MM.1S (cell line): ENCODE data around the gene HTR7.

Experiments used
- DNase-seq: peaks from one replicate; pipeline ENCODE4 v3.0.0-alpha.2; 2015
- H2AFZ ChIP-seq: fragments of 300-600 bp; sonication (generic); 2 replicates; pipeline ENCODE4 v1.6.0; 2016; ENCODE audit warnings: antibody characterized with exemption, low read length
- H3F3A ChIP-seq: fragments of 300-600 bp; sonication (generic); 2 replicates; pipeline ENCODE4 v1.6.1; 2016; ENCODE audit warnings: mild to moderate bottlenecking, antibody characterized with exemption, low read length, moderate library complexity, mixed read lengths; ENCODE audit not compliant: insufficient read depth
- H3K27ac ChIP-seq: fragments of 300-600 bp; sonication (generic); 2 replicates; pipeline ENCODE4 v1.5.1; 2016; ENCODE audit warnings: mild to moderate bottlenecking, low read length
- H3K27me3 ChIP-seq: fragments of 300-600 bp; sonication (generic); replicated peaks from 2 replicates; pipeline ENCODE4 v1.6.0; 2016; ENCODE audit warnings: low read length; ENCODE audit not compliant: insufficient read depth
- H3K36me3 ChIP-seq: fragments of 300-600 bp; sonication (generic); replicated peaks from 2 replicates; pipeline ENCODE4 v1.6.1; 2016; ENCODE audit warnings: mild to moderate bottlenecking, low read length, mixed read lengths; ENCODE audit not compliant: insufficient read depth
- H3K4me1 ChIP-seq: fragments of 300-600 bp; sonication (generic); 2 replicates; pipeline ENCODE4 v1.6.1; 2016; ENCODE audit warnings: low read length, mixed read lengths
- H3K4me2 ChIP-seq: fragments of 300-600 bp; sonication (generic); 2 replicates; pipeline ENCODE4 v1.6.0; 2016; ENCODE audit warnings: low read depth, low read length
- H3K4me3 ChIP-seq: fragments of 300-600 bp; sonication (generic); 2 replicates; pipeline ENCODE4 v1.5.1; 2016; ENCODE audit warnings: low read length, mixed read lengths
- H3K79me2 ChIP-seq: fragments of 300-600 bp; sonication (generic); 2 replicates; pipeline ENCODE4 v1.6.1; 2016; ENCODE audit warnings: mixed run types, low read length, mixed read lengths
- H3K9ac ChIP-seq: fragments of 300-600 bp; sonication (generic); 2 replicates; pipeline ENCODE4 v1.6.1; 2016; ENCODE audit warnings: low read length, mixed read lengths
- H3K9me2 ChIP-seq: fragments of 300-600 bp; sonication (generic); replicated peaks from 2 replicates; pipeline ENCODE4 v1.6.1; 2016; ENCODE audit warnings: mild to moderate bottlenecking, low read length, mixed read lengths; ENCODE audit not compliant: insufficient read depth
- H3K9me3 ChIP-seq: fragments of 300-600 bp; sonication (generic); replicated peaks from 2 replicates; pipeline ENCODE4 v1.6.1; 2016; ENCODE audit warnings: mild to moderate bottlenecking, low read length, mixed read lengths; ENCODE audit not compliant: insufficient read depth
- H4K20me1 ChIP-seq: fragments of 300-600 bp; sonication (generic); 2 replicates; pipeline ENCODE4 v1.6.1; 2016; ENCODE audit warnings: mild to moderate bottlenecking, low read length, moderate library complexity, mixed read lengths; ENCODE audit not compliant: insufficient read depth
- EZH2 ChIP-seq: fragments of 300-600 bp; sonication (generic); optimal IDR thresholded peaks from 2 replicates; pipeline ENCODE3; 2017; ENCODE audit warnings: low read depth, mild to moderate bottlenecking, antibody characterized with exemption, low read length, mixed read lengths
- EZH2phosphoT487 ChIP-seq: fragments of 300-600 bp; sonication (generic); IDR thresholded peaks from 2 replicates; pipeline ENCODE4 v1.6.1; 2018; ENCODE audit warnings: antibody characterized with exemption, low read length
- TF ChIP-seq, protein P1 (sequence below): fragments of 300-600 bp; sonication (generic); IDR thresholded peaks from 2 replicates; pipeline ENCODE4 v1.5.1; 2016; ENCODE audit warnings: antibody characterized with exemption, low read length, mixed read lengths

Gene HTR7

DNA sequence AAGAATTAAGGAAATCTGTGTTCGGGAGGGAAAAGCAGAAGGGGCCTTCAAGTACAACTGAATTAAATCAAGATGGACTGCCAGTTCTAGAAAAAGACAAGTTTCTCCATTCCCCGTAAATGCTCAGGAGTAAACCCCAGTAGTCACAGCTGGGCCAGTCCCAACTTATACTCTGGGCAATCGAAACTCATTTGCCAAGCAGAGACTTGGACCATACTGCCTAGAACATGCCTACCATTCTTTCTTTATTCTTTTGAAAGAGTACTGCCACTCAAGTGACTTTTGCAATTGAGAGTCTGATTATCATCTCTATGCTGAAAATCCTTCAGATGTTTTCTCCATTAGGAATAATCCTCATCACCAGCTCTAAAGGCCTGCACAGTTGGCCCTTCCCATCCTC, 35.4 kb upstream of the HTR7 start:
- no peak overlapping the region for H3K4me3 ChIP-seq
- H3K27ac ChIP-seq, result no peak overlapping the region
- H3K9ac ChIP-seq, result no peak overlapping the region
- H3K4me2 ChIP-seq, result no peak overlapping the region
- H3K79me2 ChIP-seq, result no peaks in the 10 kb centered on the region
- no peaks in the 10 kb centered on the region for H3K4me1 ChIP-seq
- peaks cover 3% of the 10 kb centered on the region for H3K36me3 ChIP-seq
- no peak overlapping the region for H2AFZ ChIP-seq
- no peak for DNase-seq
- H3K27me3 ChIP-seq, result no peaks in the 10 kb centered on the region
- TF ChIP-seq, protein P1, sequence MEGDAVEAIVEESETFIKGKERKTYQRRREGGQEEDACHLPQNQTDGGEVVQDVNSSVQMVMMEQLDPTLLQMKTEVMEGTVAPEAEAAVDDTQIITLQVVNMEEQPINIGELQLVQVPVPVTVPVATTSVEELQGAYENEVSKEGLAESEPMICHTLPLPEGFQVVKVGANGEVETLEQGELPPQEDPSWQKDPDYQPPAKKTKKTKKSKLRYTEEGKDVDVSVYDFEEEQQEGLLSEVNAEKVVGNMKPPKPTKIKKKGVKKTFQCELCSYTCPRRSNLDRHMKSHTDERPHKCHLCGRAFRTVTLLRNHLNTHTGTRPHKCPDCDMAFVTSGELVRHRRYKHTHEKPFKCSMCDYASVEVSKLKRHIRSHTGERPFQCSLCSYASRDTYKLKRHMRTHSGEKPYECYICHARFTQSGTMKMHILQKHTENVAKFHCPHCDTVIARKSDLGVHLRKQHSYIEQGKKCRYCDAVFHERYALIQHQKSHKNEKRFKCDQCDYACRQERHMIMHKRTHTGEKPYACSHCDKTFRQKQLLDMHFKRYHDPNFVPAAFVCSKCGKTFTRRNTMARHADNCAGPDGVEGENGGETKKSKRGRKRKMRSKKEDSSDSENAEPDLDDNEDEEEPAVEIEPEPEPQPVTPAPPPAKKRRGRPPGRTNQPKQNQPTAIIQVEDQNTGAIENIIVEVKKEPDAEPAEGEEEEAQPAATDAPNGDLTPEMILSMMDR, result no peak
- TF ChIP-seq EZH2, result no peak
- TF ChIP-seq EZH2phosphoT487, result no peak
- no peaks in the 10 kb centered on the region for H3K9me3 ChIP-seq
- H3K9me2 ChIP-seq, result no peaks in the 10 kb centered on the region
- no peaks in the 10 kb centered on the region for H4K20me1 ChIP-seq
- H3F3A ChIP-seq, result no peaks in the 10 kb centered on the region

DNA sequence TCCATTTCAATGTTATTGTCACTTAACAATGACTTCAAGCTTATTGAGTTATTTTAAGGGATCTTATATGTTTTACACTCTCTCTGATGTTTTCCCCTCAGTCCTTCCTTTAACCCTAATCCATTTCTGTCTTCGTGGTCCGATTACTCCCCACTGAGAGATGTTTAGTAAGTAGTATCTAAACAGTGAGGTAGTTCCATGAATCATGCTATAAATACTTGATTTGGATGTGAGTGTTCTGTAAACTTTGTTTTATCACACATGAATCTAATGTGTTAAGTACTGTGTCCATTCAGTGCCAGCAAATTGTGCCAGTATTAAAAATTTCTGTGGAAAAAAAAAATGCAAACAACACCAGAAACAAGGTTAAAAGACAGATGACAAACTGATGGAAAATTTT, 32.5 kb upstream of the HTR7 start:
- Histone ChIP-seq H3K36me3 (peaks cover 9% of the 10 kb centered on the region), H3K27me3 (no peaks in the 10 kb centered on the region), H4K20me1 (no peaks in the 10 kb centered on the region), H3K9ac (no peak overlapping the region), H3K4me2 (no peak overlapping the region), H3K9me2 (no peaks in the 10 kb centered on the region), H3K79me2 (no peaks in the 10 kb centered on the region), H3F3A (no peaks in the 10 kb centered on the region), H3K27ac (no peak overlapping the region), H3K9me3 (no peaks in the 10 kb centered on the region), H2AFZ (no peak overlapping the region), H3K4me3 (no peak overlapping the region), H3K4me1 (no peaks in the 10 kb centered on the region)
- DNase-seq, result no peak
- TF ChIP-seq, protein P1, result no peak
- no peak for TF ChIP-seq EZH2

DNA sequence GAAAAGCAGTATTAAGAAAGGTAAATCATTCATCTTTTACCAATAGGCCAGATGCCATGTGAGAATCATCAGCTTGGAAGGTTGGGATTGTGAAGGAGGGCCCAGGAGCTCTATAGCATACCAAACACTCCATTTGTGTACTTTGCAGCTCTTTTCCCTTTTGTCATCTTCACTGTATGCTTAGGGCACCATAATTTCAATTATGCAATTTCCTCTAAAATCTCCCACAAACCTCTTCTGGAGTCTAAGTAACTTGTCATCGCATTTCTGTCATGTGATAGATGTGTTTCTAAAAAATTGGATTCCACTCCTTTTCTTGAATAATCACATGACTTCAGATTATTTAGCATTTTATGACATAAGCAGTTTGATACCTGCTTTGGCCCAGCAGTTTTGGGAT, 31.8 kb upstream of the HTR7 start:
- Histone ChIP-seq H4K20me1 (no peaks in the 10 kb centered on the region), H3K9ac (no peak overlapping the region), H3K36me3 (peaks cover 13% of the 10 kb centered on the region), H3F3A (no peaks in the 10 kb centered on the region), H3K4me1 (no peaks in the 10 kb centered on the region), H3K27me3 (no peaks in the 10 kb centered on the region), H3K4me2 (no peak overlapping the region), H3K27ac (no peak overlapping the region), H3K9me3 (no peaks in the 10 kb centered on the region), H3K79me2 (no peaks in the 10 kb centered on the region), H3K4me3 (no peak overlapping the region), H3K9me2 (no peaks in the 10 kb centered on the region), H2AFZ (no peak overlapping the region)
- TF ChIP-seq, protein P1, result no peak
- TF ChIP-seq EZH2phosphoT487 (no peak), EZH2 (no peak)
- DNase-seq, result no peak
